ENCODE measurements around the gene NR2F2.
A peak's percentile ranks its signal among the peaks of the same experiment; 100 is the strongest.
"Not testable (repeated sequence)": the region's sequence is repeated elsewhere in the genome, so short reads cannot be mapped to it uniquely, and the experiment has no call there.

The NR2F2 gene

GRCh38 chr15:96366526-96366877 is 36.0 kb downstream of the NR2F2 start:
- DNase-seq (ENCODE audit: low read depth), result no peak
- TF ChIP-seq, protein P1, sequence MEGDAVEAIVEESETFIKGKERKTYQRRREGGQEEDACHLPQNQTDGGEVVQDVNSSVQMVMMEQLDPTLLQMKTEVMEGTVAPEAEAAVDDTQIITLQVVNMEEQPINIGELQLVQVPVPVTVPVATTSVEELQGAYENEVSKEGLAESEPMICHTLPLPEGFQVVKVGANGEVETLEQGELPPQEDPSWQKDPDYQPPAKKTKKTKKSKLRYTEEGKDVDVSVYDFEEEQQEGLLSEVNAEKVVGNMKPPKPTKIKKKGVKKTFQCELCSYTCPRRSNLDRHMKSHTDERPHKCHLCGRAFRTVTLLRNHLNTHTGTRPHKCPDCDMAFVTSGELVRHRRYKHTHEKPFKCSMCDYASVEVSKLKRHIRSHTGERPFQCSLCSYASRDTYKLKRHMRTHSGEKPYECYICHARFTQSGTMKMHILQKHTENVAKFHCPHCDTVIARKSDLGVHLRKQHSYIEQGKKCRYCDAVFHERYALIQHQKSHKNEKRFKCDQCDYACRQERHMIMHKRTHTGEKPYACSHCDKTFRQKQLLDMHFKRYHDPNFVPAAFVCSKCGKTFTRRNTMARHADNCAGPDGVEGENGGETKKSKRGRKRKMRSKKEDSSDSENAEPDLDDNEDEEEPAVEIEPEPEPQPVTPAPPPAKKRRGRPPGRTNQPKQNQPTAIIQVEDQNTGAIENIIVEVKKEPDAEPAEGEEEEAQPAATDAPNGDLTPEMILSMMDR (IDR thresholded peaks at IDR 0.05; ENCODE audit: low read length, missing control alignments), result no peak
- no peak overlapping the region for H3K4me3 ChIP-seq (replicated peaks; ENCODE audit: low read depth, low read length)

DNA sequence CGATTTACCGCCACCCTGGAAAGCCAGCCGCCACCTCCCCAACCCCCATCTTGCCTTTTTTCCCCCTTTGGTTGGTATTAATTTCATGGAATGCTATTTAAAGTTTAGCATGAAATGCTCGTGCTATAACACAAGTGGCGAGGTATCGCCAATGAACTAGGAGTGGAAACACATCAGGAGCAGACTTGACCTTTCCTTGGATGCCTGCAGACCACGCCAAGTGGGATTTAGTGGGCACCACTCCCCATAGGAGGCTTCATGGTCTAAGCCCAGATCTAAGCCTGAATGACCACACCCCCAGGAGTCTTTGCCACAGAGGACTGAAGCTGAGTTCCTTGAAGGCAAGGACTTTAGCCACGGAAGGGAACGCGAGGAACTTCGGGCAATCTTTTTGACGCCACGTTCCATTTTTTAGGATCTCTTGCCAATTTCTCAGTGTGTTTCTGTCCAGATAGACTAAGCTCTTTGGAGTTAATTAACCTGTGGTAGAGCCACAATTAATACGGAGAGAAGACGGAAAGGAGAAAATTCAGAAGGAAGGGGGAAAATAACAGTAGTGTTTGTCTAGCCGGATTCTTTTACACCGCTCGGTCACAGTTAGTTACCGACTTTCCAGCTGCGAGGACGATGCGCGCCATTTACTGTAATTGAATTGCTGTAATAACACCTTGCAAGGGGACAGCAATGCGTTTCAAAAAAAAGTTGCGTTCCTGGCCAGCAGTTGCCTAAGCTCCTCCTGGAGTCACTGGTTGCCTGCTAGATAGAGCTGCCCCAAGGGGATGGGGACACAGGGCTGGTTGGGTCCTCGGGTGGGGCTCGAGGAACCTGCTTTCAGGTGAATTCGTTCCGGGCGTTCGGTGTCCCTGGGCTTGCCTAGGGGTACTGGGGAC is 37.1 kb downstream of the NR2F2 start:
- no peak overlapping the region for H3K4me3 ChIP-seq (replicated peaks; ENCODE audit: low read depth, low read length)
- TF ChIP-seq, protein P1 (IDR thresholded peaks at IDR 0.05; ENCODE audit: low read length, missing control alignments), result no peak
- no peak for DNase-seq (ENCODE audit: low read depth)

GRCh38 chr15:96369351-96369750 is 38.9 kb downstream of the NR2F2 start:
- DNase-seq (ENCODE audit: low read depth), result no peak
- TF ChIP-seq, protein P1 (IDR thresholded peaks at IDR 0.05; ENCODE audit: low read length, missing control alignments), result no peak
- H3K4me3 ChIP-seq (replicated peaks; ENCODE audit: low read depth, low read length), result no peak overlapping the region

GRCh38 chr15:96369825-96370621 is 39.5 kb downstream of the NR2F2 start:
- TF ChIP-seq, protein P1 (IDR thresholded peaks at IDR 0.05; ENCODE audit: low read length, missing control alignments), result no peak
- H3K4me3 ChIP-seq (replicated peaks; ENCODE audit: low read depth, low read length), result no peak overlapping the region
- no peak for DNase-seq (ENCODE audit: low read depth)

GRCh38 chr15:96372554-96372953 is 42.1 kb downstream of the NR2F2 start:
- H3K4me3 ChIP-seq (replicated peaks; ENCODE audit: low read depth, low read length), result no peak overlapping the region
- TF ChIP-seq, protein P1 (IDR thresholded peaks at IDR 0.05; ENCODE audit: low read length, missing control alignments), result no peak
- DNase-seq (ENCODE audit: low read depth), result no peak

GRCh38 chr15:96374499-96374898 is 44.0 kb downstream of the NR2F2 start:
- no peak overlapping the region for H3K4me3 ChIP-seq (replicated peaks; ENCODE audit: low read depth, low read length)
- peak; percentile 61 for DNase-seq (ENCODE audit: low read depth)
- TF ChIP-seq, protein P1 (IDR thresholded peaks at IDR 0.05; ENCODE audit: low read length, missing control alignments), result no peak

DNA sequence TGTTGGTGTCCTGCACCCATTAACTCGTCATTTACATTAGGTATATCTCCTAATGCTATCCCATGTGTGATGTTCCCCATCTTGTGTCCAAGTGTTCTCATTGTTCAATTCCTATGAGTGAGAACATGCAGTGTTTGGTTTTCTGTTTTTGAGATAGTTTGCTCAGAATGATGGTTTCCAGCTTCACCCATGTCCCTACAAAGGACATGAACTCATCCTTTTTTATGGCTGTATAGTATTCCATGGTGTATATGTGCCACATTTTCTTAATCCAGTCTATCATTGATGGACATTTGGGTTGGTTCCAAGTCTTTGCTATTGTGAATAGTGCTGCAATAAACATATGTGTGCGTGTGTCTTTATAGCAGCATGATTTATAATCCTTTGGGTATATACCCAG is 49.1 kb downstream of the NR2F2 start:
- not testable (repeated sequence) for DNase-seq (ENCODE audit: low read depth); H3K4me3 ChIP-seq (replicated peaks; ENCODE audit: low read depth, low read length)
